ENCODE results near the gene TTF1. TPM values are rescaled to one million over a fixed set of nuclear protein-coding genes. Genes with fewer than 3 reads are reported as not detected.

Gene TTF1
- total and polyA plus RNA-seq, 11 donors: 13.0 to 25.2 (median 16.8) TPM

DNA sequence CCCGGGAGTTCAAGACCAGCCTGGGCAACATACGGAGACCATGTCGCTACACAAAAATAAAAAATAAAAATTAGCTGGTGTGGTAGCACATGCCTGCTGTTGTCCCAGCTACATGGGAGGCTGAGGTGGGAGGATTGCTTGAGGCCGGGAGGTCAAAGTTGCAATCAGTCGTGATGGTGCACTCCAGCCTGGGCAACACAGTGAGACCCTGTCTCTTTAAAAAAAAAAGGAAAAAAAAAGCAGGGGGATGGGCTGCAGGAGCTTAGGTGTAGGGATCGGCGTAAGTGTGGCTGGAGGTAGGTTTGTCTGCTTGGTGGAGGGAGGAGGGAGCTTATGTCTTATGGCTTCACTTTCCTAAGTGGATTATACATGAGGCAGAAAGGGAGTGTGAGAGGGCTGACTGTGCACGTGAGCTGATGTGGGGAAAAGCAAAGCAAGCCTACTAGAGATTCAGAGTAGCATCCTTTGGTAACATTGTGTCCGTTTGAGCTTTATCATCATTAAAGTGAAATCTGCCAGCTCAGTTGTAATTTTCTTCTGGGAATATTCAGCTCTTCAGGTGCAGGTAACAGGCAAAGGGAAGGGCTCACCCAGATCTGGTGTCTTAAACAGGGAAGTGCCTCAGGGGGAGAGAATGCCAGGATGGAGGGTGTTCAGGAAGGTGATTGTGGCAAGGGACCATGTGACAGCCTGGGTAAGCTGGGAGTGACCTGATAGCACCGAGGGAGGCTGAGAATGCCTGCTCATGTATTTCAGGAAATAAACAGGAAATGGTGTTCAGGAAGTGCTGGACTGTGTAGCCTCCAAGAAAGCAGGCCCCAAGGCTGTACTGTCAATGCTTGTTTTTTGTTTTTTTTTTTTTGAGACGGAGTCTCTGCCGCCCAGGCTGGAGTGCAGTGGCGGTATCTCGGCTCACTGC is 34.2 kb downstream of the TTF1 start:
- intact Hi-C loops (cut with DNase I): loop anchor here in 1 of 10 donors (2.0 kb wide), 1 partner anchor 18 kb away; the partner anchor contains the start of gene SETX
- Histone ChIP-seq H3K4me3 (peak overlapping the region in 2 of 12 donors; percentile 6 to 9), H3K27me3 (no peaks in the 10 kb centered on the region), H3K4me1 (peaks cover 0 to 17% (median 9%) of the 10 kb centered on the region in 12 donors), H3K36me3 (peaks cover 0 to 25% (median 23%) of the 10 kb centered on the region in 9 donors), H3K27ac (peak overlapping the region; percentile 51 to 85 (median 66)), H3K9me3 (no peaks in the 10 kb centered on the region)
- ATAC-seq (peak; percentile 72 to 99 (median 90)), DNase-seq (peak in 4 of 5 donors; percentile 66 to 73 (median 68))
- TF ChIP-seq, protein P1, sequence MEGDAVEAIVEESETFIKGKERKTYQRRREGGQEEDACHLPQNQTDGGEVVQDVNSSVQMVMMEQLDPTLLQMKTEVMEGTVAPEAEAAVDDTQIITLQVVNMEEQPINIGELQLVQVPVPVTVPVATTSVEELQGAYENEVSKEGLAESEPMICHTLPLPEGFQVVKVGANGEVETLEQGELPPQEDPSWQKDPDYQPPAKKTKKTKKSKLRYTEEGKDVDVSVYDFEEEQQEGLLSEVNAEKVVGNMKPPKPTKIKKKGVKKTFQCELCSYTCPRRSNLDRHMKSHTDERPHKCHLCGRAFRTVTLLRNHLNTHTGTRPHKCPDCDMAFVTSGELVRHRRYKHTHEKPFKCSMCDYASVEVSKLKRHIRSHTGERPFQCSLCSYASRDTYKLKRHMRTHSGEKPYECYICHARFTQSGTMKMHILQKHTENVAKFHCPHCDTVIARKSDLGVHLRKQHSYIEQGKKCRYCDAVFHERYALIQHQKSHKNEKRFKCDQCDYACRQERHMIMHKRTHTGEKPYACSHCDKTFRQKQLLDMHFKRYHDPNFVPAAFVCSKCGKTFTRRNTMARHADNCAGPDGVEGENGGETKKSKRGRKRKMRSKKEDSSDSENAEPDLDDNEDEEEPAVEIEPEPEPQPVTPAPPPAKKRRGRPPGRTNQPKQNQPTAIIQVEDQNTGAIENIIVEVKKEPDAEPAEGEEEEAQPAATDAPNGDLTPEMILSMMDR (IDR thresholded peaks at IDR 0.05): no peak
- peak in 1 of 2 donors; percentile 11 for TF ChIP-seq POLR2A (IDR thresholded peaks at IDR 0.05)
- WGBS, 4 donors: 54 to 64% (median 58%) methylated on average over 14 of the region's 14 CpGs

DNA sequence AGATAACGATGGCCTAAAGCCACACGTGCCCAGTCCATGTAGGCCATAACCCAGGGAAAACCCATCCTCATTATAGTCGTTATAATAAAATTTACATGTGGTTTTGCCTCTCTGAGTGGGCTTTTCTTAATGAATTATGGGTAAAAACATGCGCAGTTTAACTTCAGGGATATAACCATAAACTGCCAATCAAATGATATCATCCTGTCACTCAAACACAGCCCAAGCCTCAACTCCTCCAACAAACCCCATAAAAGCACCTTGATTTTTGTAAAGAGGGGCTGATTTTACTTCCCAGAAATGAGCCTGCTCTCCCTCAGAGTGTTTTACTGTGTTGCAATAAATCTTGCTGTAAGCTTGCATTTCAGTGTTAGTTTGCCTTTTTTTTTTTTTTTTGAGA is 36.0 kb downstream of the TTF1 start:
- Histone ChIP-seq H3K4me3 (no peak overlapping the region), H3K27me3 (no peaks in the 10 kb centered on the region), H3K4me1 (peaks cover 0 to 17% (median 9%) of the 10 kb centered on the region in 12 donors), H3K36me3 (peaks cover 0 to 11% (median 8%) of the 10 kb centered on the region in 9 donors), H3K27ac (no peak overlapping the region), H3K9me3 (no peaks in the 10 kb centered on the region)
- no peak for DNase-seq
- no peak for ATAC-seq
- TF ChIP-seq, protein P1 (IDR thresholded peaks at IDR 0.05): no peak
- no peak for TF ChIP-seq POLR2A (IDR thresholded peaks at IDR 0.05)
- intact Hi-C loops (cut with DNase I): no loop called here
- WGBS, 4 donors: 90 to 96% (median 94%) methylated on average over 4 of the region's 4 CpGs

DNA sequence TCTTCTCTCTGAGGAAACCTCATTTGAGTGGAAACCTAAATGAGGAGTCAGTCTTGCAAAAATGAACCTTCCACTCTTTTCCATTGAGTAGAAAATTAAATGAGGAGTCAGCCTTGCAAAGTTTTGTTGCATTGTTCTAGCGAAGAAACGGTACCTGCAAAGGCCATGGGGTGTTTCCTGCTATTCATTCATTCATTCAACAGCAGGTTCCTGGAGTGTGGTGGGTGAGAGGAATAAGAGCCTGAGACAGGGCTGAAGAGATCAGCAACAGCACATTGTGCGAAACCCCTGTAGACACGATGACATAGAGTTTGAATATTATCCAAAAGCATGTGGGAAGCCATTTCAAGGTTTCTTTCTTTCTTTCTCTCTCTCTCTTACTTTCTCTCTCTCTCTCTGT is 37.2 kb downstream of the TTF1 start:
- Histone ChIP-seq H3K27me3 (no peaks in the 10 kb centered on the region), H3K27ac (no peak overlapping the region), H3K9me3 (no peaks in the 10 kb centered on the region), H3K36me3 (no peaks in the 10 kb centered on the region), H3K4me3 (no peak overlapping the region), H3K4me1 (peaks cover 0 to 17% (median 9%) of the 10 kb centered on the region in 12 donors)
- ATAC-seq (no peak), DNase-seq (no peak)
- WGBS, 4 donors: 78 to 89% (median 80%) methylated on average over 4 of the region's 4 CpGs
- no peak for TF ChIP-seq POLR2A (IDR thresholded peaks at IDR 0.05)
- TF ChIP-seq, protein P1 (IDR thresholded peaks at IDR 0.05): no peak
- intact Hi-C loops (cut with DNase I): no loop called here

DNA sequence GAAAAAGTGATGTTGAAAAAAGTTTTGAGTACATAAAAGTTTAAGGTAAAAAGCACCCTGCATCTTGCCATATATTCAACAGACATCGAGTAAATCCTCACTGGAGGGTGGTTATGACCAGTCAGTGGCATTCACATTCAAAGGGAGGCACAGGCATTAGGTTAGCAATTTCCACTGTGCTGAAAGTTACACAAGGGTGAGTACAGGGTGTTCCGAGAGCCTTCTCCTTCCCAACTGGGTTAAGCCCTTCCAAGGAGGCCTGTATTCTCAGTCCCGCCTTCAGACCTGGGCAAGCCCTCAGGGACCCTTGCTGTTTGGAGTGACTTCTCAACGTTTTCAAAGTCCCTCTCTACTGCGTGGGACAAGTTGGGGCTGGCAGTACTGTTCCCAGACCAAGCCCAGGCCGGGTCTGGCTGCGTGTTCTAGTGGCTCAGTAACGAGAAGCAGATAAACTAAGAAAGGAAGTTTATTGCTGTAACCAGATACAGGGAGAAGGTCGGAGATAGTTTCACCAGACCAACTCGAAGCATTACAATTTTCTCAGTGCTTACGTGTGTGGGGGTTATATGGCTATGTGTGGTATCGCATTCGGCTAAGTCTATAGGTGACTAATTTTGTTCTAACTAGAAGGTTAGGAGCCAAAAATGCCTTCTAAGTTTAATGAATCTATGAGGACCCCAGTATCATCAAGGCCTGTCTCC is 38.9 kb downstream of the TTF1 start:
- TF ChIP-seq, protein P1 (IDR thresholded peaks at IDR 0.05): no peak
- TF ChIP-seq POLR2A (IDR thresholded peaks at IDR 0.05): no peak
- intact Hi-C loops (cut with DNase I): no loop called here
- no peaks in the 10 kb centered on the region for H3K36me3 ChIP-seq
- DNase-seq: no peak
- no peaks in the 10 kb centered on the region for H3K9me3 ChIP-seq
- no peak for ATAC-seq
- H3K4me3 ChIP-seq: no peak overlapping the region
- 62 to 70% (median 67%) methylated on average over 13 of the region's 13 CpGs for WGBS, 4 donors
- peak overlapping the region in 1 of 12 donors; percentile 18 for H3K27ac ChIP-seq
- H3K27me3 ChIP-seq: no peaks in the 10 kb centered on the region
- peaks cover 0 to 9% (median 2%) of the 10 kb centered on the region in 12 donors for H3K4me1 ChIP-seq
